ENCODE data around the gene FAM184A.
"Not testable (repeated sequence)": the region's sequence is repeated elsewhere in the genome, so short reads cannot be mapped to it uniquely, and the experiment has no call there.

FAM184A gene

GRCh38 chr6:119097815-119098361 lies 19.4 kb upstream of the FAM184A start:
- DNase-seq: not testable (repeated sequence)

GRCh38 chr6:119096721-119097565 lies 18.5 kb upstream of the FAM184A start:
- DNase-seq: no peak

- no peak for DNase-seq
Observed at GRCh38 chr6:119090256-119090655, 11.8 kb upstream of the FAM184A start.

GRCh38 chr6:119084784-119085183 lies 6.3 kb upstream of the FAM184A start:
- DNase-seq: no peak

GRCh38 chr6:119083007-119083406 lies 4.5 kb upstream of the FAM184A start:
- DNase-seq: no peak

DNA sequence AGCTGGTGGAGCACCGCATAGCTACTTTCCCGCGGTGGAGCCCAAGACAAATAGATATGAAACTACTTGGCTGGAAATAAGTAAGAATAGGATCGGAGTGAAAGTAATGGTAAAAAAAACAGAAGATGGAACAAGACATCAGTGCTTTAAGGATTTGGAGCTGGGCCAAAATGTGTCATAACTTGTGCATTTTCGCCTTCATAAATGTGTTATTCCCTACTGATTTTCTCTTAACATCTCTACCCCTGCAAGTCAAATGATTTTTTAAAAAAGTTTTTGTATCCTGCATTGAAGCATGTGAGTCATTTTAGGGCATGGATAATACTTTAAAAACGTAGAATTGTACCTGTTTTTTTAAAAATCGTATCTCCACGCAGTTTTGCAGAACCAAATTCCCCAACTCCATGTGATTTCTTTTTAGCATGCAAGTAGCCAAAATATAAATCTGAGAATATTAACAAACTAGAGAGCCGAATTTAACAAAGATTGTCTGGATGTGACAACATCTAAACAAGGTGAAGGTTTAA lies 882 bp upstream of the FAM184A start:
- no peak for DNase-seq

DNA sequence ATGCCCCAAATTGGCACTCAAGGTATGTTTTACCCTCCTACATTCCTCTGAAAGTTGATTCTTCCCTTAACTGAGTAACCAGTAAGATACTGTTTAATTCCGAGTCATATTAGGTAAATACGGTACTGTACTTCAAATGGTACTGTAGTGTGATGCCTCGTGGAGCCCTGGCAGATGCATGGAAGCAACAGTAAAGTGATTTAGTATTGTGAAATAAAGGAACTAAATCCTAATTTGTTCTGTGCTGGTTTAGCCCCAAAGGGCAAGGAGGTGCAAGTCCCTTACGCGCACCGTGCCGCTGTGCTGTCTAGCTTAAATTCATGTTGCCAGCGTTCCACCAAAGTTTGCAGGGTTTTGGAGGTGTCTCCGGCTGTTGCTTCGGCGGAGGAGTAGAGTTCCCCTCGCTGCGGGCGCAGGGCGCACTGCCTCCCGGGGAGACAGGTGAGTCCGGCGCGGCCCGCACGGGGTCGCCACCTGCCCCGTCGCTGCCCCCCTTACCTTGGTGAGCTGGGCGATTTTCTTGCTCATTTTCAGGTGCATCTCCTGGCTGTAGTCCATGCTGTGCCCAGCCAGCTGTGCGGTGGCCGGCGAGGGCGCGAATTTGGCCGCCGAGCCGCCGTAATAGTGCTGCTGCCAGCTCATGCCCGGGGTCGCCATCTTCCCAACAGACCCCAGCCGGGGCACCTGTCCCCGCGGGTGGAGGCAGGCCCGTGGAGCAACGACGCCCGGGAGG lies 655 bp downstream of the FAM184A start:
- no peak for DNase-seq

- DNase-seq: no peak
Observed at GRCh38 chr6:119077391-119077642, 1.1 kb downstream of the FAM184A start.

DNA sequence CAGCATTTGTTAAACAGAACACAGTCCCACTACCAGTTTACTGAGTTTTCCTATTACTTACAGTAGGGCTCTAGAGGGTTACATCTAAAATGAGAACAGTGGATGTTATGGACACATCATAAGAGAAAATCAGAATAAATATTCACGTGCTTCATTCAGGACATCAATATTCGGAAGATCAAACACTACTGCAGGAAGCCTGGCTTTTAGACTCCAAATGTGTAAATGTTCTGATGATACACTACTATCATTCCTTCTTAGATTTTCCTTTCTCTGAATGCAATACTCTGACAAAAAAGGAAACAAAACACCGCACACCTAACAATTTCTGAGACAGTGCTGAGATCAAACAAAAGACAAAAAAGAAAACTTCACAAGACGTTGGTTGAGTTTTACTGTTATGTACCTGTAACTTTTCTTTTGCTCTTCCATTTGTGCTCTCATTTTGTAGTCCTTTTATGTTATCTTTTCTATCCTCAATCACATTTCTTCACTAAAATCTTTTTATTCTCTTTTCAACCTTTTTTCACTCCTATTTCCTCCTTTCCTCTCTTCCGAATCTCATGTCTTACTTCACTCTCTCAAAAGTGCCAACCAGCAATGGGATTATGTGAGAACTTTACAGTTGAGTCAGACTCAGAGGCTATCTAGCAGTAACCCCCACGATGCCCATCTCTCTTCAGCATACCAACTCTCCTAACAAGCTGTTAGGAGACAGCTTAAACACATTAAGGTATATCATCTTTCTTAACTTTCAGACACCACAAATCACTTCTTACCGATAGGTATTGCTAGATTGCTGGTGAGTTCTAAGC lies 1.7 kb downstream of the FAM184A start:
- DNase-seq: no peak

DNA sequence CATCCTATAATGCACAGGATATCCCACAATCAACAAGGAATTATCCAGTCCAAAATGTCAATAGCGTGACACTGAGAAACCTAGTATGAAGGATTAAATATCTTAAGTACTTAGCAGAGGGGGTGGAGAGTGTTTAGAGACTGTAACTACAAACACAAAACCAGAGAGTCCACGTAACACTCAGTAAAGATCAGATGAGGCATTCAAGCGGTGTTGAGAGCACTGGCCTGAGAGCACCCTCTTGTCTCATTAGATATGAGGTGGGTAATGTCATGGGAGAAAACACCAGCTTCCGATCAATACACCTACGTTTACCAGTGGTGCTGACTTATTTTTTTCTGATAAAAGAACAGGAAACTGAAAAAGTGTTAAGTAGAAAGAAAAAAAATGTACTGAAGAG lies 2.3 kb downstream of the FAM184A start:
- no peak for DNase-seq

DNA sequence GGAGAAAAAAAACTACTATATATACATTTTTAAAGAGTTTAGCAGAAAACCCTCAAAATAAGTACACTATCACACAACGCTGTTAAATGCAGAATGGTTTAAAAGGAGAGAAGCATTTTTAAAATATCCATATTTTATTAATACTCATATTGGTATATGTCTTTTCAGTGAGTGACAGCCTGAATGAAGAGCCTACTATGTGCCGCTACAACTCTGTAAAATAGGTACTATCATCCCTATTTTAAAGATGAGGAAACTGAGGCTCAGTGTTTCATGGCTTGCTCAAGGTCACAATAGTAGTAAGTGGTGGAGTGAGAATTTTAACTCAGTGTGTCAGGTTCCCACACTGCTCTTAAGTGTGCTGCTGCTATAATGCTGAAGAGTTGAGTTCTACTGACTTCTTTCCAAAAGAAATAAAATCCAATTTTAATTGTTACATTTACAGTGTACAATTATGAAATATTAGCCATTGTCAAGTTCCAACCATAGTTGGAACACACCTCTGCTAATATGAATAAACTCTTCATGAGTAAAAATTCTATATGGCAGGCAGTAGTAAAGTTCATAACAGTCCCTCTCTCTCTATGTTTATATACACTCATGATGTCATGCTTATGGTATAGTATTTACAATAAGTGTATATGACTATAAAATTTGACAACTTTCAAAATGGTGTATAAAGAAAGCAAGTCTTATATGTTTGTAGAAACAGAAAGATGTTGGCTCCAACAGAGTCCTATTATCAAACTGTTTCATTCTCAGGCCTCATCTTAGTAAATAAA lies 3.1 kb downstream of the FAM184A start:
- DNase-seq: no peak

DNA sequence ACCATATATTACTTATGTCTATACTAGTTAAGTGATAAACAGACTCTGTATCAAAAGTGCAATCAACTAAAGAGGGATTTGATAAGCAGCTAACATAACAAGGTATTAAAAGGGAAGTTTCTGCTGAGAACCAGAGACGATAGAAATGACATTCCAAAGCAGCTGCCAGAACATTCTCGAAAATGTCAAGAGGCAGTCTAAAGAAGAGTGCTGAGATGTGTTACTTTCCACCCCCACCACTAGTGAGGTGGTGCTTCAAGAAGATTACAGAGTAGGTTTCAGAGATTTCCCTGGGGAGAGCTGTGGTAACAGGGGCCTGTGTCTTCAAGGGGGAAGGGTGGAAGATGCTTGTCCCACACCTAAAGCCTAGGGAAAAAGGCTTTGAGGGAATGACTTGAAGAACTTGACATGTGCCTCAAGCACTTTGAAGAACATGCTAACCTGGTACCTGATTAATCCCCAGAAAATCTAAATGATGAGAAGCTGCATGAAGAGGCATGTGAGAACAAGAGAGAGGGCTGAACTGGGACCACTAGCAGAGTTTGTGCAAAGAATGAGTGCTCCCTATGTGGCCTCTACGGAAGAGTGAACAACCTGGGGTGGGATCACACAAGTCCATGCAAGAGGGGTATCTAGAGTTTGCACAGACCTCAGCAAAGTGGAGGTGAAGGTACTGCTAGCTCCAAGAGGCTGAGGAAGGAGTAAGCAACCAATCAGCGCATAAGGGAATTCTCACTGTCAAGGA lies 5.0 kb downstream of the FAM184A start:
- no peak for DNase-seq

GRCh38 chr6:119071576-119071975 lies 6.9 kb downstream of the FAM184A start:
- no peak for DNase-seq

DNA sequence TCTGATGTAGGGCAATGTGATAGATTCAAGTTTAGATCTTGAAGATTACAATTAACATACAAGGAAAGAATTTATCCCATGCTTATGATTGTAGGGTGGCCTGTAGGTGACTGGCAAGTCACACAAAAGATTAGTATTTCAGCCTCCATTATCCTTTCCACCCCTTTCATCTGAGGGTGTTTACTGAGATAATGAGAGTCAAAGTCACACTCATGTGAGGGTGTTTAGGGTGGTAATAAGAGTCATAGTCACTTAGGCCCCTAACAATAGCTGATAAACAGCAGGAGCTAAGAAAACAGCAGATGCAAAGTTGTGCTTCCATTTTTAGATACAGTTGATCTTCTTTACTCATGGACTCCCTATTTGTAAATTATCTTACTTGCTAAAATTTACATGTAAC lies 11.4 kb downstream of the FAM184A start:
- DNase-seq: no peak

GRCh38 chr6:119066517-119066916 lies 11.9 kb downstream of the FAM184A start:
- DNase-seq: no peak

GRCh38 chr6:119065955-119066354 lies 12.5 kb downstream of the FAM184A start:
- no peak for DNase-seq

DNA sequence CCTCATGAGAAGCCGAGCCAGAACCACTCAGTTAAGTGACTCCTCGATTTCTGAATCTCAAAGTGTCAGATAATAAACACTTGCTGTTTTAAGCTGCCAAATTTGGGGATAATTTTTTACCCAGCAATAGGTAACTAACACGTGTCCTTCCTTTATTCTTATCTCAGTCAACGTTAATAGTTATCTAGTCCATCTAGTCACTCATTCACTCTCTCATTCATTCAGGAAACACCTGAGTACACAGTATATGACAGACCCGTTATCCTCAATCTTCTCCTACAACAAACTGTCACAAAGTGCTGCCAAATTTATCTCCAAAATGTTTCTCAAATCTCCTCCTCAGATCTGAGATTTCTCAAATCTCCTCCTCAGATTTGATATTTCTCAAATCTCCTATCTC lies 13.1 kb downstream of the FAM184A start:
- DNase-seq: no peak

GRCh38 chr6:119063491-119063890 lies 15.0 kb downstream of the FAM184A start:
- no peak for DNase-seq

DNA sequence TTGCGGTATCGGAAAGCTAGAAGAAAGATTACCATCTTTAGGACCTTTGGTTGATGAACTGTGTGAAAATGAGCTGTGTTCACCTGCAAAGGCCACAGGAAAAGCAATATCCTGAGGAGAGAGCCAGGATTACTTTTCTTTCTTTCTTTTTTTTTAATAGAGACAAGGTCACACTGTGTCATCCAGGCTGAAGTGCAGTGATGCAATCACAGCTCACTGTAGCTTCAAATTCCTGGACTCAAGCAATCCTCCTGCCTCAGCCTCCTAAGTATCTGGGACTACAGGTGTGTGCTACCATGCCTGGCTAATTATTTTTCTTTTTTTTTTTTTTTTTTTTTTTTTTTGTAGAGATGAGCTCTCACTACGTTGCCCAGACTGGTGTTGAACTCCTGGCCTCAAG lies 17.2 kb downstream of the FAM184A start:
- DNase-seq: no peak

DNA sequence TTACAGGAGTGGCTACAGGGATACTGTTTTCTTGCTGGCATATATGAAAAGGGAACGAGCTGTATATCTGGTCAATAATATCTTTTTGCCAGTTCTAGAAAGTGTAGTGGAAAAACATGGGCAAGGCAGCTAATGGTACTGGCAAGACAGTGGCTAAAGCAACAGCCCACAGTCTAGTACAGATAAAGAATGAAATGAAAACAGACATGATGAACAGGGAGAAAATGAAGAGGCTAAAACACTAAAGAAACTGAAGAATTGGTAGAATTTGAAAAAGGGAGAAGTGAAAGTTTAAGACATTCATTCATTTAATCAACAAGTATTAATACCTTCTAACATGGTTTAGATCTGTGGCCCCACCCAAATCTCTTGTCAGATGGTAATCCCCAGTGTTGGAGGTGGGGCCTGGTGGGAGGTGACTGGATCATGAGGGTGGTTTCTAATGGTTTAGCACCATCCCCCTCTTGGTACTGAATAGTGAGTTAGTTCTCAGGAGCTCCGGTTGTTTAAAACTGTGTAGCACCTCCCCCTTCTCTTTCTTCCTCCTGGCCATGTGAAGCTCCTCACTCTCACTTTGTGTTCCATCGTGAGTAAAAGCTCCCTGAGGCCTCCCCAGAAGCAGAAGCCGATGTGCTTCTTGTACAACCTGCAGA lies 18.1 kb downstream of the FAM184A start:
- no peak for DNase-seq

DNA sequence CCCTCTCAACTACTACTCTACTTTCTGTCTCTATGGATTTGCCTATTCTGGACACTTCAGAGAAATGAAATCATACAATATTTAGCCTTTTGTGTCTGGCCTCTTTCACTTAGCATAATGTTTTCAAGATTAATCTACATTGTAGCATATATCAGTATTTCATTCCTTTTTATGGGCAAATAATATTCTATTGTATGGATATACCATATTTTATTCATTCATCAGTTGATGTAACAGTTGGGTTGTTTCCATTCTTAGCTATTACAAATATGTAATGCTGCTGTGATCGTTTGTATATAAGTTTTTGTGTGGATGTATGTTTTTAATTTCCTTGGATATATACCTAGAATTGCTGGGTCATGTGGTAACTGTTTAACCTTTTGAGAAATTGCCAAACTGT lies 23.4 kb downstream of the FAM184A start:
- DNase-seq: no peak

All from NCI-H1092 (cell line).